Keratinocyte (primary cell): ENCODE measurements around the gene CEP63.

Source experiments
- EZH2 ChIP-seq: IDR thresholded peaks from one replicate; pipeline ENCODE4 v1.6.1; 2012; ENCODE audit warnings: inconsistent platforms, mild to moderate bottlenecking, low read length, moderate library complexity
- TF ChIP-seq, protein P1 (sequence below), 3 experiments: IDR thresholded peaks in 1 of 3; conservative IDR thresholded peaks in 1 of 3; optimal IDR thresholded peaks in 1 of 3; 2 replicates in 2 of 3; 3 replicates in 1 of 3; pipeline versions ENCODE3 to v1.5.1; 2011; ENCODE audit warnings: low read length in 3 of 3, mild to moderate bottlenecking in 3 of 3, moderate library complexity in 2 of 3, control low read depth in 1 of 3, inconsistent platforms in 1 of 3; ENCODE audit not compliant: insufficient read depth in 2 of 3; ENCODE audit errors: extremely low read depth in 1 of 3

DNA sequence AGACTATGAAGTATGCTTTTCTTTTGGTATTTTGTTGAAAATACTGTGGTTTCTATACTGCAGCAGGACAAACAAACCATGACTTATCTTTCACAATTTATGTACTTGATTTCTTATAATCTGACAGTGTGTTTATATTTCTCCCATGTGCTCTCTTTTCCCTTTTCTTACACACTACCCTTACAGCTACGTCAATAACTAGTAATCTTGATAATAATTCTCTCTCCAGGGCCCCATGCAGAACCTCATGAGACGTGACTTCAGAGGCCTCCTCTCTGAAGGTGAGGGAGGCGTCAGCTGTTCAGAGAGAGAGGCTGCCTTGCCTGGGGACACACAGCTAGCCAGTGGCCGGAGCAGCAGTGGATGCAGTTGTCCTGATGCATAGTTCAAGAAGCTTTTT lies 129.1 kb downstream of the CEP63 start:
- no peak for TF ChIP-seq EZH2
- TF ChIP-seq, protein P1, sequence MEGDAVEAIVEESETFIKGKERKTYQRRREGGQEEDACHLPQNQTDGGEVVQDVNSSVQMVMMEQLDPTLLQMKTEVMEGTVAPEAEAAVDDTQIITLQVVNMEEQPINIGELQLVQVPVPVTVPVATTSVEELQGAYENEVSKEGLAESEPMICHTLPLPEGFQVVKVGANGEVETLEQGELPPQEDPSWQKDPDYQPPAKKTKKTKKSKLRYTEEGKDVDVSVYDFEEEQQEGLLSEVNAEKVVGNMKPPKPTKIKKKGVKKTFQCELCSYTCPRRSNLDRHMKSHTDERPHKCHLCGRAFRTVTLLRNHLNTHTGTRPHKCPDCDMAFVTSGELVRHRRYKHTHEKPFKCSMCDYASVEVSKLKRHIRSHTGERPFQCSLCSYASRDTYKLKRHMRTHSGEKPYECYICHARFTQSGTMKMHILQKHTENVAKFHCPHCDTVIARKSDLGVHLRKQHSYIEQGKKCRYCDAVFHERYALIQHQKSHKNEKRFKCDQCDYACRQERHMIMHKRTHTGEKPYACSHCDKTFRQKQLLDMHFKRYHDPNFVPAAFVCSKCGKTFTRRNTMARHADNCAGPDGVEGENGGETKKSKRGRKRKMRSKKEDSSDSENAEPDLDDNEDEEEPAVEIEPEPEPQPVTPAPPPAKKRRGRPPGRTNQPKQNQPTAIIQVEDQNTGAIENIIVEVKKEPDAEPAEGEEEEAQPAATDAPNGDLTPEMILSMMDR (optimal IDR thresholded peaks at IDR 0.05 in 1 of 3, IDR thresholded peaks at IDR 0.05 in 1 of 3, conservative IDR thresholded peaks at IDR 0.05 in 1 of 3; ENCODE audit: extremely low read depth in 1 of 3, insufficient read depth in 2 of 3, low read length in 3 of 3), result no peak
